ENCODE results near the gene CCDC13. TPM values are rescaled to one million over a fixed set of nuclear protein-coding genes. Genes with fewer than 3 reads are reported as not detected.

Gene CCDC13
- total RNA-seq, 1 donor, result 0.27 TPM

GRCh38 chr3:42736081-42736480 is 37.0 kb downstream of the CCDC13 start:
- DNase-seq (ENCODE audit: low read depth), result no peak
- no peak for TF ChIP-seq CTCF (IDR thresholded peaks at IDR 0.05; ENCODE audit: insufficient read depth, low read length)
- no peak overlapping the region for H3K4me3 ChIP-seq (ENCODE audit: low read depth, low read length)

- no peak for DNase-seq (ENCODE audit: low read depth)
- no peak for TF ChIP-seq CTCF (IDR thresholded peaks at IDR 0.05; ENCODE audit: insufficient read depth, low read length)
- no peak overlapping the region for H3K4me3 ChIP-seq (ENCODE audit: low read depth, low read length)
Measured at GRCh38 chr3:42735615-42736014, 37.4 kb downstream of the CCDC13 start.

GRCh38 chr3:42735019-42735418 is 38.0 kb downstream of the CCDC13 start:
- no peak overlapping the region for H3K4me3 ChIP-seq (ENCODE audit: low read depth, low read length)
- DNase-seq (ENCODE audit: low read depth), result no peak

GRCh38 chr3:42734263-42734860 is 38.7 kb downstream of the CCDC13 start:
- no peak for DNase-seq (ENCODE audit: low read depth)
- no peak for TF ChIP-seq CTCF (IDR thresholded peaks at IDR 0.05; ENCODE audit: insufficient read depth, low read length)
- no peak overlapping the region for H3K4me3 ChIP-seq (ENCODE audit: low read depth, low read length)

More at GRCh38 chr3:42735019-42735418, 38.0 kb downstream of the CCDC13 start:
- TF ChIP-seq CTCF (IDR thresholded peaks at IDR 0.05; ENCODE audit: insufficient read depth, low read length), result no peak

- no peak for DNase-seq (ENCODE audit: low read depth)
- no peak for TF ChIP-seq CTCF (IDR thresholded peaks at IDR 0.05; ENCODE audit: insufficient read depth, low read length)
Measured at GRCh38 chr3:42733501-42734262, 39.4 kb downstream of the CCDC13 start.

GRCh38 chr3:42732829-42733459 is 40.1 kb downstream of the CCDC13 start:
- no peak for DNase-seq (ENCODE audit: low read depth)
- TF ChIP-seq CTCF (IDR thresholded peaks at IDR 0.05; ENCODE audit: insufficient read depth, low read length), result no peak

More at GRCh38 chr3:42733501-42734262, 39.4 kb downstream of the CCDC13 start:
- no peak overlapping the region for H3K4me3 ChIP-seq (ENCODE audit: low read depth, low read length)

More at GRCh38 chr3:42732829-42733459, 40.1 kb downstream of the CCDC13 start:
- no peak overlapping the region for H3K4me3 ChIP-seq (ENCODE audit: low read depth, low read length)

All from fibroblast of the aortic adventitia (primary cell).